GM21367 (cell line): ENCODE measurements around the gene SELENOO.
"Not testable (repeated sequence)": the region's sequence is repeated elsewhere in the genome, so short reads cannot be mapped to it uniquely, and the experiment has no call there.

Experiments used
- ATAC-seq: cut with Tn5 transposase; IDR thresholded peaks from one replicate; pipeline ENCODE4 v1.9.1; 2021; ENCODE audit not compliant: unreplicated experiment

SELENOO gene, protein sequence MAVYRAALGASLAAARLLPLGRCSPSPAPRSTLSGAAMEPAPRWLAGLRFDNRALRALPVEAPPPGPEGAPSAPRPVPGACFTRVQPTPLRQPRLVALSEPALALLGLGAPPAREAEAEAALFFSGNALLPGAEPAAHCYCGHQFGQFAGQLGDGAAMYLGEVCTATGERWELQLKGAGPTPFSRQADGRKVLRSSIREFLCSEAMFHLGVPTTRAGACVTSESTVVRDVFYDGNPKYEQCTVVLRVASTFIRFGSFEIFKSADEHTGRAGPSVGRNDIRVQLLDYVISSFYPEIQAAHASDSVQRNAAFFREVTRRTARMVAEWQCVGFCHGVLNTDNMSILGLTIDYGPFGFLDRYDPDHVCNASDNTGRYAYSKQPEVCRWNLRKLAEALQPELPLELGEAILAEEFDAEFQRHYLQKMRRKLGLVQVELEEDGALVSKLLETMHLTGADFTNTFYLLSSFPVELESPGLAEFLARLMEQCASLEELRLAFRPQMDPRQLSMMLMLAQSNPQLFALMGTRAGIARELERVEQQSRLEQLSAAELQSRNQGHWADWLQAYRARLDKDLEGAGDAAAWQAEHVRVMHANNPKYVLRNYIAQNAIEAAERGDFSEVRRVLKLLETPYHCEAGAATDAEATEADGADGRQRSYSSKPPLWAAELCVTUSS

DNA sequence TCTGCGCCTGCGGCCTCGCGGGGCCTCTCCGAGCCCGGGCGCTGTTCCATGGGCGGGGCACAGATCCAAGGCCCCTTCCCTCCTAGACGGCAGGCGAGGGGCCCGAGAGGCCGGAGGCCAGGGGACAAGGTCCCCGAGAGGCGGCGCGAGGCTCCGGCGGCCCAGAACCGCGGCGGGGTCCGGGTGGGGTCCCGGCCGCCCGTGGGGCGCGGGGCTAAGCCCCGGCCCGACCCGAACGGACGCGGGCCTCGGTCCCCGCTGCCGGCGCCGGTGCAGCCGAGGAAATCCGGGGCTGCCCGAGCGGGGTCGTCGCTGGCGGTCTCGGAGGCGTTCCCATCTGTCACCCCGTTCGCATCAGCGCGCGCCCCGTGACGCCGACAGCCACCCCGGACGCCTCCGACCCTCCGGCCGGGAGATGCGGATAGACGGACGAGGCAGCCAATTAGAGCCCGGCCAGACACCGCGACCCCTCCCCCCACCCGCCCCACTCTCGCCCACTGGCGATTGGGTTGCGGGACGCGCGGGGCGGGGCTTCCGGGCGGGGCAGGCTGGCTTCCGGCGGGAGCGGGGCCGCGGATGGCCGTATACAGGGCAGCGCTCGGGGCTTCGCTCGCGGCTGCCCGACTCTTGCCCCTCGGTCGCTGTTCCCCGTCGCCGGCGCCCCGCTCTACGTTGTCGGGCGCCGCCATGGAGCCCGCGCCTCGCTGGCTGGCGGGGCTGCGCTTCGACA lies at the start of gene SELENOO:
Gene SELENOO, plus strand, starts transcription at position 551 of the 730 bp plus-strand sequence. Its CDS starts 26 bp downstream, at position 577.
- peak; percentile 45 for ATAC-seq

DNA sequence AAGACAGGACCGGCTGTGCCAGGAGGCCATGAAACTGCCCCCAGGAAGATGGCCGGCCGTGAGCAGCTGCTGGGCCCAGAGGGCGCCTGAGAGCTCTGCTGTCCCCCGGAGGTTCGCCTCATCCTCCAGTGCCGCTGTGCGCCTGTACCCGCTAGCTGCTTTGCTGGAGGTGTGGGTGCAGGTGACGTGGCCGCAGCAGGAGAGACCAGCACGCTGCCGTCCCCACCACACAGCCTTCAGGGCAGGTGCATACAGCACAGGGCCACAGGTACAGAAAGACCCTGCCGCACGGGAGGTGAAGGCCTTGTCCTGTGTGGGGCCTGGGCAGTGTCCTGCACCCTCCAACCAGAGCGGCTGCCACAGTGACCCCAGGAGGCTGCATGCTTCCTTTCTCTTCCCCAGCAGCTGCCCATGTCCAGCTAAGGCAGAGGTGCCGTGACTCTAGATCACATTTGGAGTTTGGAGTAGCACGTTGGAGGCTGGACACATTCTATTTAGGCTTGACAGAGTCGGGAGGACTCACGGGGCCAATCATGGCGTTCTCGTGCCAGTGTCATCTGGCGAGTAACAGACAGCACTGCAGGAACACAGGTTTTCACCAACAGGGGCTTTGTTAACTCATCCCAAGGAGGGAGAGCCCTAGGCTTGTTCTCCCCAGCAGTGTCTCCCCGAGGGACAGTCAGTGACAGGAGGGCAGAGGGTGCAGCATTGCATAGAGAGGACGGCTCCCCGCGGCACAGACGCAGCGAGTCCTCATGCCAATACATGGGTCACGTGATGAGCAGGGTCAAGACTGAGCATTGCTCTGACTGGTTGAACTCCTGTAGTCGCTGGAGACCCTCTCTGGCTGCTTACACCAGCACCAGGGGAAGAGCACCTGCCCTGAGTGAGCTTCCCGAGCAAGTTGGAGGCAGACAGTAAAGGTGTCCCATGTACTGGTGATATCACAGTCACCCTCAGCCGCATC lies 49.0 kb upstream of the SELENOO start:
- no peak for ATAC-seq

GRCh38 chr22:50153056-50153755 lies 47.6 kb upstream of the SELENOO start:
- ATAC-seq = no peak

DNA sequence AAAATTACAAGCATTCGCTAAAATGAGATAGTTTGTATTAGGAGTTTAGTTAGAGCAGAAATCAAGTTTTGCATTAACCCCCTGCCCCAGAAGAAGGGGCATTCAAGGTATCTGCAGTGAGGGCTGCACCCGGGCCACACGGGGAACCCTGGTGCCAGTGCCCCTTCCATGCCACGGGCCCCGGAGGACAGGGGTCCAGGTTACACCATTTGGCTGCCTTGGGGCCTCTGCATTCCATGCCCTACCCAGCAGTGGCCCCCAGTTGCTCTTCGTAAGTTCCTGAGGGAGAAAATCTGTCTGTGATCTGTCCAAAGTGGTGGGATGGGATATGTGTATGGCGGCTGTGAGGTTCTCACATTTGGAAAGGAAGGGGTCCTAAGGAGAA lies 47.1 kb upstream of the SELENOO start:
- no peak for ATAC-seq

DNA sequence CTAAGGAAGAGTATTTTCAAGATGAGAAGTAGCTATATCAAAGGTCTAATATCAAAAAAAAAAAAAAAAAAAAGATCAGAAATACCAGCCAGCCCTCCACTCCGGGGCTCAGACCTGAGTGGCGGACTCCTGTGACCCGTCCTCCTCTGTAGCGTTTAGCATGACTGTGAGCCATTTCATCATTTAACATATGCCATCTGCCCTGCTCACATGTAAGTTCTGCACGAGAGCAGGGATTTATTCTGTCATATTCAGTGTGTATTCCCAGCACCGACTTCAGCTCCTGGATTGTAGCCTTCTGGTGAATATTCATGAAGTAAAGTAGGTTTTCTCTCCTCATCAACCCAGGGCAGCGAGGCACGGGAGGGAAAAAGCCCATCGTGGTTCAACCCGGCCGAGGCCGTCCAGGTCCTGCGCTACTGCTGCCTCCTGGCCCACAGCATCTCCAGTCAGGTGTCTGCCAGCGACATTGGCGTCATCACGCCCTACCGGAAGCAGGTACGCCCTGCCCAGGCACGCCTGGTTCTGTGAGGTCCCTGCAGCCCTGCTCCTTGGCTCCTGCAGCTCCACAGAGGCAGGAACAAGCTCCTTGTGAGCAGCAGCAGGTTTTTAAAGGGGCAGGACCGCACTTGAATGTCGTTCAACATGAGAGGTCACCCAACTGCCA lies 43.0 kb upstream of the SELENOO start:
- ATAC-seq = no peak

GRCh38 chr22:50160947-50161346 lies 39.9 kb upstream of the SELENOO start:
- ATAC-seq = no peak

DNA sequence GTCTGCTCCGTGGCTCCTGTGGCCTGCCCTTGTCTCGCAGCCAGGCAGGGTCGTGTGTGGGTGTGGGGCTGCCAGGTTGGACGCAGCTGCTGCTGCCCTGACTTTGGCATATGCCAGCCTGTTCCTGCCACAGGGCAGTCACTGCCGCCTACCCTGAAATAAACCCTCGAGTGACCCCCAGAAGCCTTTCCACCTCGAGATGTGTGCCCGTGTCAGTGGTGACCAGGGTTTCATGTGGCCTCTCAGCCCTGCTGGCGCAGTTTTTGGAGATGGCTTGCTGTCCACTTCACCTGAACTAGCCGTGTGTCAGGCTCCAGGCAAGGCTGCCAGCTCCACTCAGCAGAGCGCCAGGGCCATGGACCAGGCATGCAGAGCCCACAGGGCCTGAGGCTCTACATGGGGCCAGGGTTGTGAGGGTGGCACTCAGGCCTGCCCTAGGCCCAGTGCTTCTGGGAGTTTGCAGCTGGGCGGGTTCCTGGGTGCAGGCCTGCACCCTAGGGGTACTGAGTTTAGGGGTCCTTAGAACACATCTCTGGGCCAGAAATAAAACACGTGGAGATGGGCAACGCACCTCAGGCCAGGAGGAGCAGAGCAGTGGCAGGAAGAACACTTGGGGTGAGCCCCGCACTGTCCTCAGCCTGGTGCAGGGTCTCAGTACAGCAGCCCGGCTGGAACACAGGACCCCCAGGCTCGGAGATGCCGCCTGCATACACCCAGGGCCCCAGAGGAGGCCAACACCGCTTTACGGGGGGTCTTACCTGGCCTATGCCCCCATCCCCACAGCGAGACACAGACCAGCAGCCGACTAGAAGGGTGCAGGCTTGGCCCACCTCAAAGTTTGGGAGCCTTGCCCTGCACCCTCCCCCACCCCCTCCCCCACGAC lies 39.1 kb upstream of the SELENOO start:
- ATAC-seq = no peak

GRCh38 chr22:50162391-50162956 lies 38.3 kb upstream of the SELENOO start:
- ATAC-seq = no peak

GRCh38 chr22:50165436-50166123 lies 35.2 kb upstream of the SELENOO start:
- ATAC-seq = no peak

- no peak for ATAC-seq
These were observed 32.9 kb upstream of the SELENOO start for GRCh38 chr22:50167689-50168489.

DNA sequence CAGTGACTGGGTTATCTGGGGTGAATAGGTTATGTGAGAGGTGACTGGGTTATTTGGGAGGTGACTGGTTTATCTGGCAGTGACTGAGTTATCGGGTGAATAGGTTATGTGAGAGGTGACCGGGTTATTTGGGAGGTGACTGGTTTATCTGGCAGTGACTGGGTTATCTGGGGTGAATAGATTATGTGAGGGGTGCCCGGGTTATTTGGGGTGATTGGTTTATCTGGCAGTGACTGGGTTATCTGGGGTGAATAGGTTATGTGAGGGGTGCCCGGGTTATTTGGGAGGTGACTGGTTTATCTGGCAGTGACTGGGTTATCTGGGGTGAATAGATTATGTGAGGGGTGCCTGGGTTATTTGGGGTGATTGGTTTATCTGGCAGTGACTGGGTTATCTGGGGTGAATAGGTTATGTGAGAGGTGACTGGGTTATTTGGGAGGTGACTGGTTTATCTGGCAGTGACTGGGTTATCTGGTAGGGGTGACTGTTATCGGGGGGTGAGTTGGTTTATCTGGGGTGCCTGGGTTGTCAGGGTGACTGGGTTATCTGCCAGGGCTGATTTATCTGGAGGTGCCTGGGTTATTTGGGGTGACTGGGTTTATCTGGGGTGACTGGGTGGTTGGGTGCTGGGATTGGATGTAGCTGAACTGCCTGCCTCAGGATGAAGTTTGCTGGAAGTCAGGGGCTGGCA lies 32.2 kb upstream of the SELENOO start:
- not testable (repeated sequence) for ATAC-seq

DNA sequence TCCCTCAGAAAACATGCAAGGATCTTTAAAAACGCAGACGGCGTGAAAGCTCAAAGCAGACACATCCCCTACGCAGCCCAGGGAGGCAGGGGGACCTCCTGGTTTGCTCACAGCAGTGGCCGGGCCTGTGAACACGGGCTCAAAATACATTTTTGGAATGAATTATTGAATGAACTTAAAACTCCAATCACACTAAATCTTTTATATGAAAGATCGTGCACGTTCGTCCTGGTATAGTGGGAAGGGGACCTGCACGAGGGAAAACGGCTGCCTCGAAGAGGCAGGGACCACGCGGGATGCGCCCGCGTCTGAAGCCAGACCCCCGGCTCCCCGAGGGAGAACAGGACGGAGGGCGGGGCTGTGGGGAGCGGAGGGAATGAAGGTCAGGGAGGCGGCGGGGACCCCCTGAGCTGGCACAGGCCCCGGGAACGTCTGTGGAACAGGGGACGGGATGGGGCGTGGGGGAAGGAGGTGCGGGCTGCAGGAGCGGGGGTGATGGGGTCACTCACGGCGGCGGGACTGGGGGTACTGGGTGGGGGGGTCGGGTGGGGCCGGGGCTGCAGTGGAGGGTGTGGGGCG lies 31.5 kb upstream of the SELENOO start:
- no peak for ATAC-seq

GRCh38 chr22:50169774-50170341 lies 31.0 kb upstream of the SELENOO start:
- ATAC-seq = no peak

GRCh38 chr22:50170453-50171318 lies 30.1 kb upstream of the SELENOO start, which contains the start of gene PANX2:
TSS of gene PANX2 (plus strand) at chr22:50170731. CDS start at chr22:50170731, 0 bp downstream.
- no peak for ATAC-seq
